SIG-M5 (cell line): ENCODE measurements around the gene KLK11.

Experiments
- DNase-seq: peaks from one replicate; lab custom pipeline; 2025; lab: John Stamatoyannopoulos, UW

The KLK11 gene

GRCh38 chr19:51027873-51028272 is 1.5 kb upstream of the KLK11 start:
- no peak for DNase-seq

DNA sequence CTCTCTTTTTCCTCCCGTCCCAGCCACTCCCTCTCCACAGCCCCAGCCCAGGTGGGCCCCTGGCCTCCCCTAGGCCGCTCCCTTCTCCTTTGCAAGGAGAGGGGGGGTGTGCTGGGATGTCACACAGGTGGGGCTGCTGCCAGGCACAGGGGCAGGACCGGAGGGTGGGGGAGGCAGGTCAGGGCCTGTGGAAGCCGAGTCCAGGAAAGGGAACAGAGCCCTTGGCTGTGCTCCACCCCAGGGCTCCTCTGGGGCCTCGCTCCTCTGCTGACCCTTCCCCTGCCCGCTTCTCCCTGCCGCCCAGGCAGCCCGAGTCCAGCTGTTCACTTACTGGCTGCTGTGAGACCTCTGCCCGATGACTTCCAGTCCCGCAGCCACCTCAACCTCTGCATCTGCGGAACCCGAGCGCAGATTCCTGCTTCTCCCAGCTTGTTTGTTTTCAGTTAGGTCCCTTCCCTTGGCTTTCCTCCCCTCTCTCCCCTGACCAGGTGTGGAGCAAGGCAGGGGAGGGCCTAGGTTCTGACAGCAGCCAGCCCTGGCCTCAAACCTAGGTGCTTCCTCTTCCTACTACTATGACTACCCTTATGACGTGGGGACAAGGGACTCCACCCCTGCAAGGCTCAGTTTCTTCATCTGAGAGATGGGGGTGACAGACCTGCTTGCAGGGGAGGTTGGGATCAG is 850 bp upstream of the KLK11 start:
- no peak for DNase-seq

DNA sequence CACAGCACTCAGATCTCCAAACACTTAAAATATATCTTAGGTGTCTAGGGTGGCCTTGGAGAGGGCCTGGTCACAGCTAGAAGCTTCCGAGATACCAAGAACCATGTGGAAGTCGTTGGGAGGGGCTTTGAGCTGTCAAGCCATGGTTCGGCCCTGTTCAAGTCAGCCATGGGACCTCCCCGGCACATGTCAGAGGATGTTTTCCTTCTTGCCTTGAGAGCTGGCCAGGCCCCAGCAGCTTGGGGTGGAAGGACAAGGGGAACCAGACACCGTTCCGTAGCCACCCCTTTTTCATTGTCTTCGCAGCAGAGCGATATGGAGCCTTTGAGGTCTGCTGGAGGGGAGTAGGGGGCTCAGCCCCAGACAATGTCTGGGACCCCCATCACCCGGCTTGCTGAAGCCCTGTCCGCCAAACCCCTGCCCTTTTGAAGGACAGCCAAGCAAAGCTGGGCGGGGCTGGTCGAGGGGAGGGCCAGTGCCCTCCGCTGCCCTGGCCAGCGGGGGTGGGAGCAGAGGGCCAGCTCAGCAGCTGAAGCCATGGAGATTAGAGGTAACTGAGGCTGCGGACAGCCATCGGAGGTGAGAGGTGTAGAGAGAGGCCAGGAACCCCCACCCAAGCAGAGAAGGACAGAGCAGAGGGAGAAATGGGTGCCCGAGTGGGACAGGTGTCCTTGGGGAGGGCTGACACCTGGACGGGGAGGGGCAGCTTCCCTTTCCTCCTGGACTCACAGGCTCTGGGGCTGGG is 435 bp downstream of the KLK11 start:
- no peak for DNase-seq

GRCh38 chr19:51025401-51025800 is 1.0 kb downstream of the KLK11 start:
- no peak for DNase-seq

DNA sequence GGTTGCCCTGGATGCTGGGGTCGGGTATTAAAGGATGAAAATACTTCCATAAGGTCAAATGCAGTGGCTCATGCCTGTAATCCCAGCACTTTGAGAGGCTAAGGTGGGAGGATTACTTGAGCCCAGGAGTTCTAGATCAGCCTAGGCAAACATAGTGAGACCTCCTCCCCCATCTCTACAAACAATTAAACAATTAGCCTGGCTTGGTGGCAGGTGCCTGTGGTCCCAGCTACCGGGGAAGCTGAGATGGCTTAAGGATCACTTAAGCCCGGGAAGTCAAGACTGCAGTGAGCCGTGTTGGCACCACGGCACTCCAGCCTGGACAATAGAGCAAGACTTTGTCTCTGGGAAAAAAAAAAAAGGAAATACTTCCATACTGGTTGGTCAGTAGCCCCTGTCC is 1.5 kb downstream of the KLK11 start:
- DNase-seq, result no peak

DNA sequence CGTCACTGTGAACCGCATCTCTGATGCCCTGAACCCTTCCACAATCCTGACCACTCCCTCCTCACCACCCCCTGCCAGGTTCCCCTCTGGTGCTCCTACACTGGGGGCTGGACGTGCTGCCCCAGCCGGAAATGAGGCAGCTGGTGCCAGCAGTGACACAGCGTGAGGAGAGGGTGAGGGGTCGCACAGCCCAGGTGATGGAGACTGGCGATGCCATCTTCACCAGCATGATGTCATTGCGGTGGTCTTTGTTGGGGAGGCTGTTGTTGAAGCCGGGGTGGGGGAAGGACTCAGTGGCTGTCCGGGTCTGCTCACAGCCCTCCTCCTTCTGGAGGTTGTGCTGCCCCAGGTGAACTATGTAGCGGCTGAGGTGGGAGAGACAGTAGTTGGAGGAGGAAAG is 2.5 kb downstream of the KLK11 start:
- DNase-seq, result no peak

- no peak for DNase-seq
These were observed 3.9 kb downstream of the KLK11 start for GRCh38 chr19:51022526-51022925.

- DNase-seq, result no peak
These were observed 5.3 kb downstream of the KLK11 start for GRCh38 chr19:51020988-51021651.

DNA sequence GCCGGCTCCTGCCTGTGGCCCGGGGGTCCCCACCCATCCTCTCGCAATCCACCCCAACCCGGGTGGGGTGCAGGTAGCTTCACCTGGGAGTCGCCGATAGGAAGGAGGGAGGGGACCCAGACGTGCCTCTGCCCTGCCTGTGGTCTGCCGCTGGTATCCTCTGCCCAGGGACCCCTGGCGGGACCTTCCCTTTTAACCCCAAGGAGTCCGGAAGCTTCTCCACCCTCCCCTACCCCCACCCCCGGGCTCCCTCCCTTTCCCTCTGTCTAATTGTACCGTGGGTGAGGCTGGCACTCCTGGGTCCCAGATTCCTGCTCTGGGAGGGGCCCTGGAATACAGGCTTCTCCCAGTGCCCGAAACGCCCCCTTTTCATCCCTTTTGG is 6.9 kb downstream of the KLK11 start, which contains the start of gene KLK10:
Gene KLK10 (minus strand): TSS at position 166 of the 382 bp plus-strand sequence. CDS start 579 bp downstream, outside the sequence.
- DNase-seq, result no peak

- no peak for DNase-seq
These were observed 7.5 kb downstream of the KLK11 start for GRCh38 chr19:51018745-51019543.

DNA sequence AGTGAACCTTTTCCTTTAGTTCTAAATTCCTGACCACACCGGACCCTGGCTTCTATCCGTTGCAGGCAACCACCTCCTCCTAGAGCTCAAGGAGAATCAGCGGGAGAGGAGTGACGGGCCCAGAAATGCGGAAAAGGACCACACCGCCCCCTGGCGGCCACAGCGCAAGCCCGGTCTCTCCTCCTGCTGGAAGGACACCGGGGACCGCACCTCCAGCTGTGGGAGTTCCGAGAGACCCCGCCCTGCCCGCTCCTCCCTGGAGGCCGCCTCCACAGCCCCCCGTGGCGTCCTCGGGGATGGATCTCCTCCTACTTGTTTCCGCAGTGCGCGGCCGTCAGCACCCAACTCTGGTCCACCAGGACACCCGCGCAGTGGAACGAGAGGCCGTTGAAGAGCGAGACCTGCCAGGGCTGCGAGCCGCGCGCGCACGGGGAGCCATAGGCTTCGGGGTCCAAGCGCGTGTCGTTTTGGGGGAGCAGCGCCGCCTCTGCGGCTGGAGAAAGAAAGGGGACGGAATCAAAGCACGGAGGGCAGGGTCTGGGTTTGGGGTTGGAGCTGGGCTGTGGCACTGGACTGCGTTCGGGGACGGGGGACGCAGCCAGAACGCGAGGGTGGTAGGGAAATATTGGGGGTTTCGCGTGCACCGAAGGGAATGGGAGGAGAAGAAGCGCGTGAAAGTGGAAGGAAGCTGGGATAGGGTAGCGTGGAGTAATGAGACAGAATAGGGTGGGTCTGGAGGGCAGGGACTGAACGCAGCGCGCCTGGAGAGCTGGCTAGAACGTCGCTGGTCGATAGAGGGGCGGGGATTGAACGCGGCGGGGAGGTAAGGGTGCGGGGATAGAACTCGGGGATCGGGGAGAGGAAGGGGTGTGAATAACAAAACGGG is 9.4 kb downstream of the KLK11 start:
- DNase-seq, result no peak

DNA sequence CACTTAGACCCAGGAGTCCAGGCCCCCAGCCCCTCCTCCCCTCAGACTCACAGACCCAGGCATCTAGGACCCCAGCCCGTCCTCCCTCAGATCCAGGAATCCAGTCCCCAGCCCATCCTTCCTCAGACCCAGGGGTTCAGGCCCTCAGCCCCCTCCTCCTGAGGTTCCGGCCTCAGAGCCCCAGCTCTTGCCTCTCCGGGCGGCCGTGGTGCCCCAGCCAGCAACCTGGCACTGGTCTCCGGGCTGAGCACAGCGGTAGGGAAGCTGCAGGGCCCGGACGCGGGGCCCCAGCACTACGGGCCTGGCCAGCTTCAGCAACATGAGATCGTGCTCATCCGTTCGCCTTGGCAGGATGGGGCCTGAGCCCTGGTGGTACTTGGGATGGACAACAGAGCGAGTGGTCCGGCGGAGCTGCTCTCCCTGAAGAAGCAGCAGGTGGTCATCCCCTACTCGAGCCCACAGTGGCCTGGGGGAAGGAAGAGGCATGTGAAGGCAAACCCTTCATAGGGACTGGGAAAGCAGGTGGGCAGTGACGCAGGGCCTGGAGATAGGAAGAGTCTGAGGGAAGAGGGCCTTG is 10.6 kb downstream of the KLK11 start:
- no peak for DNase-seq

DNA sequence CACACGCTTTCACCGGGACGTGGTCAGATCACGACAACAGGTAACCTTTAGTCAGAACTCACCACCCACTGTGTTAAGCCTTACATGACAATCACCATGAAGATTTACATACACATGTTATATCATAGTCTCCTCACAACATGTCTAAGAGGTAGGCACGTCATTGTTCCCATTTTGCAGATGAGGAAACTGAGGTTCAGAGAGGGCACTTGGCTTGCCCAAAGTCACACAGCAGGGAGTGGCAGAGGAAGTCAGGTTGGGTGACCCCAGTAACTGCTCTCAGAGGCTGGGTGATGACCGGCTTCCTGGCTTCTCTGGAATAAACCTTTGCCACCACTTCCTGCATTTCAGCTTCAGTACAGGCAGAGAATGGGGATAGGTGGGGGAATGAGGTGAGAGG is 12.2 kb downstream of the KLK11 start:
- DNase-seq, result no peak

GRCh38 chr19:51012661-51013190 is 13.7 kb downstream of the KLK11 start:
- DNase-seq, result no peak

- no peak for DNase-seq
These were observed 16.2 kb downstream of the KLK11 start for GRCh38 chr19:51010066-51010795.

DNA sequence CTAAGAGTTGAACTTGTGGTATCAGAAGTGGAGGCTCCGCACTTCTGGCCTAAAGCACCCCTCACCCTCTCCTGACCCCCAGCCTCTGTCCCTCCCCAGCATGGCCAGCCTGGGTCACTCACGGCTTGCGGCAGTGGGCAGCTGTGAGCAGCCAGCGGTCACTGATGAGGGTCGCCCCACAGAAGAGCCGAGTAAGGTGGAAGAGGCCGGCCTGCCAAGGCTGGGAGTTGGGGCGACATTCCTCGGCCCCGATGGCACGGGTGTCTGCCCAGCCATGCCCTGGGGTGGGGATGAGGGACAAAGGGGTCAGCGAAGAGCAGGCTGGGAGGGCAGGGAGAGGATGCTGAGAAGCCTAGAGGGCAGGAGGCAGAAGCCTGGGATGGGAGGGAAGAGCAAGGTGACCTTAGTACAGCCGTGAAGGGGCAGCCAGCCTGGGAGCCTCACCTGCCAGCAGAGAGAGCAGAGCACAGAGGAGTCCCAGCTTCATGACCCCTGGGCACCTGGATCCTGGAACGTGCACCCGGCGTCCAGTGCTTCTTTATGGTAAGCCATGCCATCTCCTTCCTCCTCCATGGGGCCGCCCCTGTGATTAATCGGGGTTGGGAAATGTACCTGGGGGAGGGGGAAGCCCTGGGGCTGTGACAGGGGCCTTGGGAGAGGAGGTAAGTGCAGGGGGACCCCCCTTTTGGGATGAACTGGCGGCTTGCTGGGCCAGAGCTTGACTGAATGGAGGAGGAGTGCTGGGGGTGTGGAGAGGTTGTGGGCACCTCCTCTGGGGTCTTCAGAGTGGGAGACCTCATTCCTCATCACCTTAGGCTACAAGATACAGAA is 17.1 kb downstream of the KLK11 start:
- DNase-seq, result no peak

GRCh38 chr19:51007488-51007887 is 18.9 kb downstream of the KLK11 start:
- DNase-seq, result no peak

- no peak for DNase-seq
These were observed 20.0 kb downstream of the KLK11 start for GRCh38 chr19:51006406-51006805.

DNA sequence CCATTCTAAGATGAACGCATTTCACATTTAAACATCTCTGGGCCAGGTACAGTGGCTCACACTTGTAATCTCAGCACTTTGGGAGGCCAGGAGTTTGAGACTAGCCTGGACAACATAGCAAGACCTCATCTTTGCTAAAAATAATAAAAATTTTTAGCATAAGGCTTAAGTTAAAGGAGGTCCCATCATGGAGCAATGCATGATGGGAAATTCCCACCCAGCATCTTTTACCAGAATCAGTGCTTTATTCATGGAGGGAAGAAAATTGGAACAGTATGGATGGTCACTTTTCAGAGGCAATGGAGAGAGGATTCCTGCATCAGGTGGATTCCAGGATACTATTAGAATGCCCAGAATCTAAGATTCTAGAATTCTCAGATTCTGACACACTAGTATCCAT is 21.2 kb downstream of the KLK11 start:
- no peak for DNase-seq
